Body of pancreas (tissue), 4 donors: ENCODE measurements around the gene CER1. TPM values are rescaled to one million over a fixed set of nuclear protein-coding genes. Genes with fewer than 3 reads are reported as not detected.
"Not testable (repeated sequence)": the region's sequence is repeated elsewhere in the genome, so short reads cannot be mapped to it uniquely, and the experiment has no call there.

Source experiments
- ATAC-seq: fragments of 150-250 bp; one replicate; pipeline ENCODE4 v1.9.1; 2016
- DNase-seq, 4 donors: peaks; one replicate each; pipeline ENCODE4 v3.0.0-alpha.2; 2019
- H3K27ac ChIP-seq, 4 donors: fragments of 200-600 bp; sonication (generic); 1 replicate in 3 of 4; 2 replicates in 1 of 4; pipeline versions ENCODE4 v1.5.1 to v1.6.1; 2016 to 2019; ENCODE audit warnings: mild to moderate bottlenecking in 1 of 4, mixed read lengths in 1 of 4, moderate library complexity in 1 of 4
- H3K27me3 ChIP-seq, 2 donors: fragments of 200-600 bp; sonication (generic); one replicate each; pipeline ENCODE4 v1.6.0; 2016; ENCODE audit warnings: mild to moderate bottlenecking in 1 of 2
- H3K36me3 ChIP-seq, 2 donors: fragments of 200-600 bp; sonication (generic); replicated peaks in 1 of 2; 2 replicates each; pipeline ENCODE4 v1.5.1; 2016; ENCODE audit warnings: low read depth in 2 of 2; ENCODE audit not compliant: insufficient read depth in 1 of 2
- H3K4me1 ChIP-seq: fragments of 200-600 bp; sonication (generic); one replicate; pipeline ENCODE4 v1.6.0; 2016
- H3K4me3 ChIP-seq, 2 donors: fragments of 200-600 bp; sonication (generic); 1 replicate in 1 of 2; 2 replicates in 1 of 2; pipeline ENCODE4 v1.5.1; 2016 to 2019
- H3K9me3 ChIP-seq, 3 donors: fragments of 200-600 bp; sonication (generic); 1 replicate in 2 of 3; 2 replicates in 1 of 3; pipeline ENCODE4 v1.5.1; 2016
- POLR2A ChIP-seq, 3 donors: fragments of 450-650 bp; IDR thresholded peaks; one replicate each; pipeline ENCODE4 v1.6.1; 2016; ENCODE audit warnings: antibody characterized with exemption in 3 of 3, mild to moderate bottlenecking in 2 of 3
- WGBS, 2 donors: methylation state at CpG; one replicate each; pipeline ENCODE4 v1.1.5; 2017; 5-methylcytosine and 5-hydroxymethylcytosine counted together
- intact Hi-C: fragments of 100-400 bp; cut with DNase I; formaldehyde crosslinking; loops from one replicate; pipeline ENCODE4 v1.15.1; 2023
- total RNA-seq, 2 donors: library from RNA; depleted of rRNA; stranded (reverse); fragments of >200 nt; gene quantifications; one replicate each; pipeline ENCODE4 v1.1.0, GENCODE V29; 2016
- TF ChIP-seq, protein P1 (sequence below), 7 experiments: fragments of 450-650 bp in 4 of 7; fragments of 200-600 bp in 3 of 7; sonication (generic) in 3 of 7; IDR thresholded peaks; one replicate each; pipeline ENCODE4 v1.5.1; 2016 to 2019; ENCODE audit warnings: antibody characterized with exemption in 7 of 7

The CER1 gene
- total RNA-seq, 2 donors from 2014 or later = 2.0 TPM; not detected in 1

DNA sequence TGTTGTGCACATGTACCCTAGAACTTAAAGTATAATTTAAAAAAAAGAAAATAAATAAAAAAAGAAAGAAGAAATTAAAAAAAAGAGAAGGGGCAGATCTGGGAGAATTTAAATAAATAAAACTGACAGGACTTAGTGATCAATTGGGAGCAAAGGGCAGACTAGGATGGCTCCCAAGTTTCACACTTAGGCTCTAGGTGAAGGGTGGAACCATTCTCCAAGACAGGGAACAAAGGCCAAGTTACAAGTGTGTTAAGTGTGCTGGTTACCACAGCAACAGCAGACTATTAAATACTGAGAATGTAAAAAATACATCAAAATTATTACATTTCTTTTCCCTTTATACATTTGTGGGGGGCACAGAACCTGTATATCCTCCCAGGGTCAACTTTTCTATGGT lies 36.4 kb downstream of the CER1 start:
- Histone ChIP-seq H3K27ac (no peak overlapping the region), H3K9me3 (no peaks in the 10 kb centered on the region), H3K27me3 (no peaks in the 10 kb centered on the region), H3K4me1 (no peaks in the 10 kb centered on the region), H3K36me3 (peaks cover 0 to 2% of the 10 kb centered on the region in 2 donors), H3K4me3 (no peak overlapping the region)
- TF ChIP-seq, protein P1, sequence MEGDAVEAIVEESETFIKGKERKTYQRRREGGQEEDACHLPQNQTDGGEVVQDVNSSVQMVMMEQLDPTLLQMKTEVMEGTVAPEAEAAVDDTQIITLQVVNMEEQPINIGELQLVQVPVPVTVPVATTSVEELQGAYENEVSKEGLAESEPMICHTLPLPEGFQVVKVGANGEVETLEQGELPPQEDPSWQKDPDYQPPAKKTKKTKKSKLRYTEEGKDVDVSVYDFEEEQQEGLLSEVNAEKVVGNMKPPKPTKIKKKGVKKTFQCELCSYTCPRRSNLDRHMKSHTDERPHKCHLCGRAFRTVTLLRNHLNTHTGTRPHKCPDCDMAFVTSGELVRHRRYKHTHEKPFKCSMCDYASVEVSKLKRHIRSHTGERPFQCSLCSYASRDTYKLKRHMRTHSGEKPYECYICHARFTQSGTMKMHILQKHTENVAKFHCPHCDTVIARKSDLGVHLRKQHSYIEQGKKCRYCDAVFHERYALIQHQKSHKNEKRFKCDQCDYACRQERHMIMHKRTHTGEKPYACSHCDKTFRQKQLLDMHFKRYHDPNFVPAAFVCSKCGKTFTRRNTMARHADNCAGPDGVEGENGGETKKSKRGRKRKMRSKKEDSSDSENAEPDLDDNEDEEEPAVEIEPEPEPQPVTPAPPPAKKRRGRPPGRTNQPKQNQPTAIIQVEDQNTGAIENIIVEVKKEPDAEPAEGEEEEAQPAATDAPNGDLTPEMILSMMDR (IDR thresholded peaks at IDR 0.05) = no peak
- no peak for TF ChIP-seq POLR2A (IDR thresholded peaks at IDR 0.05)
- no peak for ATAC-seq
- intact Hi-C loops = no loop called here
- no peak for DNase-seq

DNA sequence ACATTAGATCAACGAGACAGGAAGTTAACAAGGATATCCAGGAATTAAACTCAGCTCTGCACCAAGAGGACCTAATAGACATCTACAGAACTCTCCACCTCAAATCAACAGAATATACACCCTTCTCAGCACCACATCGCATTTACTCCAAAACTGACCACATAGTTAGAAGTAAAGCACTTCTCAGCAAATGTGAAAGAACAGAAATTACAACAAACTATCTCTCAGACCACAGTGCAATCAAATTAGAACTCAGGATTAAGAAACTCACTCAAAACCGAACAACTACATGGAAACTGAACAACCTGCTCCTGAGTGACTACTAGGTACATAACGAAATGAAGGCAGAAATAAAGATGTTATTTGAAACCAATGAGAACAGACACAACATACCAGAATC lies 39.9 kb downstream of the CER1 start:
- H3K36me3 ChIP-seq, H3K9me3 ChIP-seq, ATAC-seq, H3K4me1 ChIP-seq, H3K27ac ChIP-seq, intact Hi-C loops, H3K4me3 ChIP-seq, DNase-seq, H3K27me3 ChIP-seq: not testable (repeated sequence)
- WGBS, 2 donors = 91 to 92% methylated on average over 4 of the region's 4 CpGs

- Histone ChIP-seq H3K4me1 (peaks cover 3% of the 10 kb centered on the region), H3K27me3 (no peaks in the 10 kb centered on the region), H3K9me3 (no peaks in the 10 kb centered on the region), H3K36me3 (no peaks in the 10 kb centered on the region), H3K27ac (no peak overlapping the region), H3K4me3 (no peak overlapping the region)
- intact Hi-C loops = no loop called here
- DNase-seq (no peak), ATAC-seq (no peak)
- TF ChIP-seq, protein P1 (IDR thresholded peaks at IDR 0.05) = no peak
- no peak for TF ChIP-seq POLR2A (IDR thresholded peaks at IDR 0.05)
- 87 to 92% methylated on average over 3 of the region's 3 CpGs for WGBS, 2 donors
Measured at GRCh38 chr9:14678776-14679175, 43.8 kb downstream of the CER1 start.

DNA sequence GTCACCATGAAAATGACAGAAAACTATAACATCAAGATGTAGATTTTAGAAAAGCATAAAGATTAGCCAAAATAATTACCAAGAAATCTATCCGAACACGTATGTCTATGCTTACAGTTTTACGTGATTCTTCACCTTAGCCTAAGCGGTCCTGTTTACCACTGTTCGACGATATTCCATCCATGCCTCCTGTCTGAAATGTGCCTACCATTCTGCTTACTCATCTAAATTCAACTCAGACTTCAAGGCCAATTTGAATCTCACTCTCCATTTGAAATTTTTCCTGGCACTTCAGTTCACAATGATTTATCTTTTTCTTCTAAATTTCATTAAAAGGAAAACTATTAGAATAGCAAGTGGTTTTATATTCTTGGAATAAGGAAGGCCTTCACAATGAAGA lies 44.7 kb downstream of the CER1 start:
- Histone ChIP-seq H3K27me3 (no peaks in the 10 kb centered on the region), H3K4me3 (no peak overlapping the region), H3K27ac (no peak overlapping the region), H3K4me1 (peaks cover 3% of the 10 kb centered on the region), H3K9me3 (no peaks in the 10 kb centered on the region), H3K36me3 (no peaks in the 10 kb centered on the region)
- DNase-seq (no peak), ATAC-seq (no peak)
- intact Hi-C loops = no loop called here
- no peak for TF ChIP-seq POLR2A (IDR thresholded peaks at IDR 0.05)
- TF ChIP-seq, protein P1 (IDR thresholded peaks at IDR 0.05) = no peak
- WGBS, 2 donors = 93 to 94% methylated on average over 6 of the region's 6 CpGs

DNA sequence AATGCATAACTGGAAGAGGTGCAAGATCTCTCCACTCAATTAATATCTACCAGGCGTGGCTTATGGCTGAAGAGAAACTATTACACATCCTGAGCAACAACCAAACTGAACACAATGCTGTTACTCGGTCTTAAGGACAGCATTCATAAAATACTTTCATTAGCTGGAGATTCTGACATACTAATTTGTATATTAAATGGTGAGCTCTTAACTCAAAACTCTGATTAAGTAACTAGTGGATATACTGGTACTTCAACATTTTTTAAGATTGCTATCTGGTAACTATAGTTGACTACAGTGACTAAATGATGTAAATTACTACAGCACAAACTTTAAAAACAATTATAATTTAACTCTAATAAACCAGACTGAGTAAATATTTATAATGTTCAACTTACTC lies 45.1 kb downstream of the CER1 start:
- no peak overlapping the region for H3K4me3 ChIP-seq
- no peak overlapping the region for H3K27ac ChIP-seq
- no peak for TF ChIP-seq POLR2A (IDR thresholded peaks at IDR 0.05)
- TF ChIP-seq, protein P1 (IDR thresholded peaks at IDR 0.05) = no peak
- 78 to 82% methylated on average over 2 of the region's 2 CpGs for WGBS, 2 donors
- no peak for DNase-seq
- no peaks in the 10 kb centered on the region for H3K9me3 ChIP-seq
- H3K36me3 ChIP-seq = peaks cover 0 to 3% of the 10 kb centered on the region in 2 donors
- intact Hi-C loops = no loop called here
- ATAC-seq = no peak
- no peaks in the 10 kb centered on the region for H3K27me3 ChIP-seq
- H3K4me1 ChIP-seq = peaks cover 3% of the 10 kb centered on the region
